ENCODE data around the gene RAP1GAP2.
"Not testable (repeated sequence)": the region's sequence is repeated elsewhere in the genome, so short reads cannot be mapped to it uniquely, and the experiment has no call there.

Gene RAP1GAP2

GRCh38 chr17:3029213-3029913 is 233.1 kb downstream of the RAP1GAP2 start:
- DNase-seq (ENCODE audit: insufficient read length, low spot score) = no peak
- TF ChIP-seq, protein P1, sequence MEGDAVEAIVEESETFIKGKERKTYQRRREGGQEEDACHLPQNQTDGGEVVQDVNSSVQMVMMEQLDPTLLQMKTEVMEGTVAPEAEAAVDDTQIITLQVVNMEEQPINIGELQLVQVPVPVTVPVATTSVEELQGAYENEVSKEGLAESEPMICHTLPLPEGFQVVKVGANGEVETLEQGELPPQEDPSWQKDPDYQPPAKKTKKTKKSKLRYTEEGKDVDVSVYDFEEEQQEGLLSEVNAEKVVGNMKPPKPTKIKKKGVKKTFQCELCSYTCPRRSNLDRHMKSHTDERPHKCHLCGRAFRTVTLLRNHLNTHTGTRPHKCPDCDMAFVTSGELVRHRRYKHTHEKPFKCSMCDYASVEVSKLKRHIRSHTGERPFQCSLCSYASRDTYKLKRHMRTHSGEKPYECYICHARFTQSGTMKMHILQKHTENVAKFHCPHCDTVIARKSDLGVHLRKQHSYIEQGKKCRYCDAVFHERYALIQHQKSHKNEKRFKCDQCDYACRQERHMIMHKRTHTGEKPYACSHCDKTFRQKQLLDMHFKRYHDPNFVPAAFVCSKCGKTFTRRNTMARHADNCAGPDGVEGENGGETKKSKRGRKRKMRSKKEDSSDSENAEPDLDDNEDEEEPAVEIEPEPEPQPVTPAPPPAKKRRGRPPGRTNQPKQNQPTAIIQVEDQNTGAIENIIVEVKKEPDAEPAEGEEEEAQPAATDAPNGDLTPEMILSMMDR (IDR thresholded peaks at IDR 0.05; ENCODE audit: insufficient read depth, missing control alignments) = no peak
- no peak for FAIRE-seq

- no peak for DNase-seq (ENCODE audit: insufficient read length, low spot score)
Measured at GRCh38 chr17:3030096-3030495, 233.9 kb downstream of the RAP1GAP2 start.

GRCh38 chr17:3030852-3031470 is 234.7 kb downstream of the RAP1GAP2 start:
- FAIRE-seq; DNase-seq (ENCODE audit: insufficient read length, low spot score): not testable (repeated sequence)

More at GRCh38 chr17:3030096-3030495, 233.9 kb downstream of the RAP1GAP2 start:
- TF ChIP-seq, protein P1 (IDR thresholded peaks at IDR 0.05; ENCODE audit: insufficient read depth, missing control alignments) = no peak
- FAIRE-seq = no peak

DNA sequence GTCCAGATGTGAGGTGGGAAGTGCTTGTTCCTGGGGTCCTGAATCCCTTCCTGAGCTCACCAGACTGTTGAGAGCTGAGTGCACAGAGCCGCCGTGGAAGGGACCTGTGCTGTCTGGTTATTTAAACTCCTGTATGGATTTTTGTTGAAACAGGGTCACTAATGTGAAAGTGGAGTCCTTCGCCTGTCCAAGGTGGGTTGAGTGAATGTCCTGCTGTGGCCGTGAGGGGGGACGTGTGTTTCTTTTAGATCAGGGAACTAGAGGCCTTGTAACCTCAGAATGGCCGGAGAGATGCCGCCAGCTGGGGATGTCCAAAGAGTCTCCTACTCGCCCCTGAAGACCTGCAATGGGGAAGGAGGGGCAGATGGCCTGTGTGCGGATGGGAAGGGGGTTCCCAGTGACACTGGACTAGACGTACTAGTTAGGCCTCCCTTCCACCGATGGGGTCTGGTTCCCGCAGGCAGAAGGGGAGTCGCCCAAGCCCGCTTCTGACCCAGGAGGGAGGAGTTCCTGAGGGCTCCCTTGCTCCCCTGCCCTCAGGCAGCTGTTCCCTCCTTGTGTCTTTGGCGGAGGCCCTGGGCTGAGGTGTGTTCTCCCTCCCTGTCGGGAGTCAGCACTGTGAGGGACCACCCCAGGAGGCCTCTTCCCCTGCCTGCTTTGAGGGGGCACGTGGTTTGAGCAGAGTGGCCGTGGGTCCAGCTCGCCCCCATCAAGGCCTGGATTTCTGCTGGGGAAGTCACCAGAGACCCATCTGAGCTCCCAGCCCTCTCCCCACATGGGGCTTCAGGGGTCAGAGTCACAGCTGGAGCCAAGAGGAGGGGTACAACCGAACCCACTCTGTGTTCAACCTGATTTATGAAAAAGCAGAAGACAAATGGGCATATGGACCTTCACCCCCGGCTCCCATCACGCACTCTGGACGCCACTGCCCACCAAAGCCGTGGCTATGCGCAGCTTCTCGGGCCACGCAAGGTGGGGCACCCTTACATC is 236.3 kb downstream of the RAP1GAP2 start:
- FAIRE-seq = no peak

DNA sequence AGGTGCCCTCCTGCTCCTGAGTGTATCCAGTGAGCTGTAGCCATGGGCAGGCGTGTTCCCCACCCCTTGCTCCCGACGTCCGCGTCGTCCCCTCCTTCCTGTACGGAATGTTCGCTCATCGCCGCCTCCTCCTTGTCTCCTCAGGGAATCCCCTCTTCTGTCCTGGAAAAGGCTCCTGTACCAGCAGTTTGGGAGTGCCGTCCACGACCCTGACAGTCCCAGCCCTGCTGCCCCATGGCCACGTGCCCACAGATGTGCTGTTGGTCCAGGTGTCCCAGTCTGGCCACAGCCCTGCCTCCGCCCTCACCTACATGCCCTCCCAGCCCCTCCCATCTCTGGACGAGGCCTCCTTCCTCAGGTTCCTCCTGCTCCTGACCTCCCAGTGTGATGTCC is 237.0 kb downstream of the RAP1GAP2 start:
- no peak for DNase-seq (ENCODE audit: insufficient read length, low spot score)

More for the DNA sequence above, 236.3 kb downstream of the RAP1GAP2 start:
- DNase-seq (ENCODE audit: insufficient read length, low spot score) = no peak
- TF ChIP-seq, protein P1 (IDR thresholded peaks at IDR 0.05; ENCODE audit: insufficient read depth, missing control alignments) = no peak

GRCh38 chr17:3033741-3034577 is 237.7 kb downstream of the RAP1GAP2 start:
- TF ChIP-seq, protein P1 (IDR thresholded peaks at IDR 0.05; ENCODE audit: insufficient read depth, missing control alignments) = no peak
- FAIRE-seq (no peak), DNase-seq (ENCODE audit: insufficient read length, low spot score) (no peak)

More for the DNA sequence above, 237.0 kb downstream of the RAP1GAP2 start:
- FAIRE-seq = no peak
- TF ChIP-seq, protein P1 (IDR thresholded peaks at IDR 0.05; ENCODE audit: insufficient read depth, missing control alignments) = no peak
